GM23248 (cell line): ENCODE data around the gene TMED8.
"Not testable (repeated sequence)": the region's sequence is repeated elsewhere in the genome, so short reads cannot be mapped to it uniquely, and the experiment has no call there.

Experiments used
- EZH2 ChIP-seq: fragments of 200-600 bp; sonication (generic); IDR thresholded peaks from 2 replicates; pipeline ENCODE4 v1.6.1; 2018; ENCODE audit warnings: antibody characterized with exemption, mild to moderate bottlenecking; ENCODE audit not compliant: insufficient read depth, poor library complexity, severe bottlenecking
- EZH2phosphoT487 ChIP-seq: fragments of 200-600 bp; sonication (generic); IDR thresholded peaks from 2 replicates; pipeline ENCODE4 v1.6.1; 2018; ENCODE audit warnings: antibody characterized with exemption, moderate library complexity, mild to moderate bottlenecking, low read depth; ENCODE audit not compliant: insufficient read depth

GRCh38 chr14:77416098-77416497, 39.2 kb upstream of the TMED8 start:
- not testable (repeated sequence) for TF ChIP-seq EZH2, EZH2phosphoT487
